ENCODE measurements around the gene ADAMTS3. TPM values are rescaled to one million over a fixed set of nuclear protein-coding genes. Genes with fewer than 3 reads are reported as not detected.

ADAMTS3 gene
- total RNA-seq, 2 donors from 2014 or later, result 5.8 to 13.0 TPM

DNA sequence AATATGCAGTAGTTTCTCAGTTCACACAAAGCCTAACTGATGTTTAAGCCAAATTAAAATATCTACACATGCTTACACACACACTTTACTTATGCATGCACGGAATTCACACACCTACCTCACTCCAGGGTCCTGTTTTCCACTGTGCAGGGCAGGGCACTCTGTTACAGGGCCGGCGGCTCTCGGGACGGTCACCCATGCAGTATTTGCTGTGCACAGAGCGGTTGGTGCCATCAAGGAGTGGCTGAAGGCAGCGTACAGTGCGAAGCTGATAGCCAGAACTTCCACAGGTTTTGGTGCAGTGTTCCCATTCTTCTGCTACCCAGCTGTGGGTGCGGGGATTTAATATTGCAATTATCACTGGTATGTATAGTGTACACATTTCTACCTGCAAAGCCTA, 278.3 kb downstream of the ADAMTS3 start:
- Histone ChIP-seq H3K27ac (ENCODE audit: low read depth, low read length) (no peak overlapping the region), H3K4me3 (ENCODE audit: low read length) (no peak overlapping the region), H3K27me3 (ENCODE audit: control insufficient read depth, insufficient read depth, low read length, poor library complexity, severe bottlenecking) (no peaks in the 10 kb centered on the region), H3K9ac (ENCODE audit: extremely low read depth, low read length, poor library complexity, severe bottlenecking) (no peak overlapping the region), H3K4me1 (ENCODE audit: control insufficient read depth, insufficient read depth, low read length) (no peaks in the 10 kb centered on the region), H3K9me3 (ENCODE audit: control insufficient read depth, low read length) (no peaks in the 10 kb centered on the region), H3K36me3 (ENCODE audit: control insufficient read depth, insufficient read depth, low read length) (no peaks in the 10 kb centered on the region)
- Mint-ChIP-seq H3K4me1 (no peaks in the 10 kb centered on the region), H3K9me3 (no peaks in the 10 kb centered on the region), H3K27me3 (ENCODE audit: insufficient read depth) (no peaks in the 10 kb centered on the region), H3K4me3 (no peak overlapping the region), H3K36me3 (ENCODE audit: low read depth) (no peaks in the 10 kb centered on the region), H3K27ac (no peak overlapping the region)
- 91 to 94% methylated on average over 8 to 9 of the region's 9 CpGs for WGBS, 2 experiments (ENCODE audit: insufficient coverage in 1 of 2, insufficient read length in 1 of 2)
- no peak for TF ChIP-seq CTCF (conservative IDR thresholded peaks at IDR 0.05)
- no peak for DNase-seq

DNA sequence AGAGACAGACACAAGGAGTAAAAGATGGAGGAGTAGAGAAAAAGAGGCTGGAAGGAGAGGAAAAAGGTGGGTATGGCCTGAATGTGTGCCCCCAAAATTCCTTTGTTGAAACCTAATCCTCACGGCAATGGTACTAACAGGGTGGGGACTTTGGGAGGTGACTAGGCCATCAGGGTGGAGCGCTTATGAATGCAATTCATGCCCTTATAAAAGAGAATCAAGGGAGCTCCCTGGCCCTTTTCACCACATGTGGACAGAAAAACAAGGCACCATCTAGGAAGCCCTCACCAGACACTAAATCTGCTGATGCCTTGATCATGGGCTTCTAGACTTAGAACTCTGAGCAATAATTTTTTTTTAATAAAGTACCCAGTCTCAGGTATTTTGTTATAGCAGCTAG, 282.1 kb downstream of the ADAMTS3 start:
- no peak for TF ChIP-seq CTCF (conservative IDR thresholded peaks at IDR 0.05)

GRCh38 chr4:72286185-72286584, 282.8 kb downstream of the ADAMTS3 start:
- H3K27ac ChIP-seq (ENCODE audit: low read depth, low read length), result no peak overlapping the region
- 100% methylated on average over 1 of the region's 1 CpG; no CpG with 5 or more reads in 1 of the 2 experiments for WGBS, 2 experiments (ENCODE audit: insufficient coverage in 1 of 2, insufficient read length in 1 of 2)
- H3K9ac ChIP-seq (ENCODE audit: extremely low read depth, low read length, poor library complexity, severe bottlenecking), result no peak overlapping the region
- TF ChIP-seq CTCF (conservative IDR thresholded peaks at IDR 0.05), result peak; percentile 59
- no peaks in the 10 kb centered on the region for H3K36me3 ChIP-seq (ENCODE audit: control insufficient read depth, insufficient read depth, low read length)
- Mint-ChIP-seq H3K27me3 (ENCODE audit: insufficient read depth) (no peaks in the 10 kb centered on the region), H3K4me1 (no peaks in the 10 kb centered on the region), H3K9me3 (no peaks in the 10 kb centered on the region), H3K4me3 (no peak overlapping the region), H3K27ac (no peak overlapping the region), H3K36me3 (ENCODE audit: low read depth) (peaks cover 4% of the 10 kb centered on the region)
- DNase-seq, result no peak
- no peaks in the 10 kb centered on the region for H3K9me3 ChIP-seq (ENCODE audit: control insufficient read depth, low read length)
- H3K4me3 ChIP-seq (ENCODE audit: low read length), result no peak overlapping the region
- no peaks in the 10 kb centered on the region for H3K4me1 ChIP-seq (ENCODE audit: control insufficient read depth, insufficient read depth, low read length)
- no peaks in the 10 kb centered on the region for H3K27me3 ChIP-seq (ENCODE audit: control insufficient read depth, insufficient read depth, low read length, poor library complexity, severe bottlenecking)

More for the DNA sequence above, 282.1 kb downstream of the ADAMTS3 start:
- 90% methylated on average over 2 of the region's 2 CpGs; no CpG with 5 or more reads in 1 of the 2 experiments for WGBS, 2 experiments (ENCODE audit: insufficient coverage in 1 of 2, insufficient read length in 1 of 2)
- no peaks in the 10 kb centered on the region for H3K4me1 Mint-ChIP-seq
- no peak overlapping the region for H3K9ac ChIP-seq (ENCODE audit: extremely low read depth, low read length, poor library complexity, severe bottlenecking)
- peaks cover 4% of the 10 kb centered on the region for H3K36me3 Mint-ChIP-seq (ENCODE audit: low read depth)
- no peaks in the 10 kb centered on the region for H3K27me3 ChIP-seq (ENCODE audit: control insufficient read depth, insufficient read depth, low read length, poor library complexity, severe bottlenecking)
- no peak overlapping the region for H3K4me3 ChIP-seq (ENCODE audit: low read length)
- no peak overlapping the region for H3K27ac Mint-ChIP-seq
- H3K27me3 Mint-ChIP-seq (ENCODE audit: insufficient read depth), result no peaks in the 10 kb centered on the region
- no peaks in the 10 kb centered on the region for H3K4me1 ChIP-seq (ENCODE audit: control insufficient read depth, insufficient read depth, low read length)
- no peak for DNase-seq
- no peak overlapping the region for H3K27ac ChIP-seq (ENCODE audit: low read depth, low read length)
- H3K9me3 ChIP-seq (ENCODE audit: control insufficient read depth, low read length), result no peaks in the 10 kb centered on the region
- no peak overlapping the region for H3K4me3 Mint-ChIP-seq
- no peaks in the 10 kb centered on the region for H3K36me3 ChIP-seq (ENCODE audit: control insufficient read depth, insufficient read depth, low read length)
- H3K9me3 Mint-ChIP-seq, result no peaks in the 10 kb centered on the region
